SK-N-SH (cell line): ENCODE results near the gene ATP8A2. TPM values are rescaled to one million over a fixed set of nuclear protein-coding genes. Genes with fewer than 3 reads are reported as not detected.

Source experiments
- CTCF ChIA-PET: fragments of 300-600, 350-600 bp; formaldehyde crosslinking; extraction: SDS; loops from one replicate; lab custom pipeline; 2021; lab: Yijun Ruan, JAX
- POLR2A ChIA-PET: fragments of 350-600 bp; sonication (Branson Sonifier 250); formaldehyde crosslinking; extraction: SDS; loops from one replicate; lab custom pipeline; 2020; ENCODE audit warnings: antibody characterized with exemption, inconsistent platforms; lab: Yijun Ruan, JAX
- DNase-seq: peaks from one replicate; pipeline ENCODE4 v3.0.0; 2012
- H2AFZ ChIP-seq: fragments of 200-600 bp; sonication (generic); 2 replicates; pipeline ENCODE4 v1.8.1; 2016; ENCODE audit warnings: antibody characterized with exemption, mild to moderate bottlenecking, low read depth
- H3F3A ChIP-seq: fragments of 200-600 bp; sonication (generic); replicated peaks from 2 replicates; pipeline ENCODE3; 2016; ENCODE audit warnings: antibody characterized with exemption, mild to moderate bottlenecking; ENCODE audit not compliant: insufficient read depth
- H3K27ac ChIP-seq, 2 experiments: fragments of 200-500 bp in 1 of 2; fragments of 200-600 bp in 1 of 2; sonication (Bioruptor generic) in 1 of 2; sonication (generic), shearing (Covaris generic) in 1 of 2; 2 replicates each; pipeline versions ENCODE4 v1.5.1 to v1.6.1; 2014 to 2016; ENCODE audit warnings: low read depth in 2 of 2, inconsistent platforms in 1 of 2, low read length in 1 of 2, mild to moderate bottlenecking in 1 of 2, mixed read lengths in 1 of 2
- H3K27me3 ChIP-seq: fragments of 200-600 bp; sonication (generic), shearing (Covaris generic); 2 replicates; pipeline ENCODE4 v1.6.1; 2016; ENCODE audit warnings: mixed run types; ENCODE audit not compliant: insufficient read depth
- H3K36me3 ChIP-seq, 2 experiments: fragments of 200-500 bp in 1 of 2; fragments of 200-600 bp in 1 of 2; sonication (Bioruptor generic) in 1 of 2; sonication (generic) in 1 of 2; replicated peaks in 1 of 2; 2 replicates each; pipeline versions ENCODE3 to v1.5.1; 2014 to 2016; ENCODE audit warnings: low read length in 1 of 2, mild to moderate bottlenecking in 1 of 2; ENCODE audit not compliant: insufficient read depth in 2 of 2, control insufficient read depth in 1 of 2
- H3K4me1 ChIP-seq, 2 experiments: fragments of 200-500 bp in 1 of 2; fragments of 200-600 bp in 1 of 2; sonication (Bioruptor generic) in 1 of 2; sonication (generic), shearing (Covaris generic) in 1 of 2; 2 replicates each; pipeline versions ENCODE4 v1.5.1 to v1.6.1; 2014 to 2016; ENCODE audit warnings: low read depth in 1 of 2, low read length in 1 of 2, mixed run types in 1 of 2; ENCODE audit not compliant: insufficient read depth in 2 of 2, control insufficient read depth in 1 of 2
- H3K4me2 ChIP-seq: fragments of 200-600 bp; sonication (generic), shearing (Covaris generic); 2 replicates; pipeline ENCODE4 v1.6.1; 2017; ENCODE audit warnings: mixed run types
- H3K4me3 ChIP-seq, 2 experiments: fragments of 200-500 bp in 1 of 2; fragments of 200-600 bp in 1 of 2; sonication (Bioruptor generic) in 1 of 2; sonication (generic), shearing (Covaris generic) in 1 of 2; 2 replicates each; pipeline versions ENCODE4 v1.5.1 to v1.8.1; 2014 to 2016; ENCODE audit warnings: low read depth in 2 of 2, inconsistent platforms in 1 of 2, low read length in 1 of 2, mild to moderate bottlenecking in 1 of 2, mixed read lengths in 1 of 2, moderate library complexity in 1 of 2
- H3K79me2 ChIP-seq: fragments of 200-600 bp; sonication (generic); 2 replicates; pipeline ENCODE4 v1.8.1; 2017; ENCODE audit warnings: mild to moderate bottlenecking; ENCODE audit not compliant: insufficient read depth
- H3K9ac ChIP-seq: fragments of 200-600 bp; sonication (generic); 2 replicates; pipeline ENCODE4 v1.6.1; 2017; ENCODE audit warnings: mixed run types
- H3K9me2 ChIP-seq: fragments of 200-600 bp; sonication (generic); 2 replicates; pipeline ENCODE4 v1.6.1; 2017; ENCODE audit warnings: mixed run types
- H3K9me3 ChIP-seq: fragments of 200-600 bp; sonication (generic); 2 replicates; pipeline ENCODE4 v1.6.1; 2017; ENCODE audit warnings: mixed run types, mild to moderate bottlenecking, moderate library complexity
- H4K20me1 ChIP-seq: fragments of 200-600 bp; sonication (generic); 2 replicates; pipeline ENCODE4 v1.6.1; 2017; ENCODE audit warnings: mild to moderate bottlenecking, mixed run types; ENCODE audit not compliant: insufficient read depth
- CTCF ChIP-seq: fragments of 200-600 bp; sonication (generic); IDR thresholded peaks from 2 replicates; pipeline ENCODE4 v1.6.1; 2017; ENCODE audit warnings: antibody characterized with exemption, mild to moderate bottlenecking, moderate library complexity
- EZH2phosphoT487 ChIP-seq: fragments of 200-600 bp; sonication (generic); IDR thresholded peaks from 2 replicates; pipeline ENCODE4 v1.6.1; 2017; ENCODE audit warnings: low read depth, mixed run types, mild to moderate bottlenecking, antibody characterized with exemption, moderate library complexity, borderline replicate concordance
- FOSL2 ChIP-seq: IDR thresholded peaks from 2 replicates; pipeline ENCODE4 v1.4.0; 2012; ENCODE audit warnings: low read depth, mild to moderate bottlenecking, moderate library complexity, borderline replicate concordance
- GABPA ChIP-seq: IDR thresholded peaks from 2 replicates; pipeline ENCODE4 v1.4.0; 2012; ENCODE audit warnings: low read depth, mild to moderate bottlenecking
- IRF3 ChIP-seq: fragments of 150-350 bp; IDR thresholded peaks from 2 replicates; pipeline ENCODE4 v1.6.1; 2016; ENCODE audit warnings: mild to moderate bottlenecking, low read depth, low read length
- JUND ChIP-seq: IDR thresholded peaks from 2 replicates; pipeline ENCODE4 v1.4.0; 2012
- MAX ChIP-seq: IDR thresholded peaks from 2 replicates; pipeline ENCODE4 v1.4.0; 2012; ENCODE audit warnings: low read depth
- MEF2A ChIP-seq: IDR thresholded peaks from 2 replicates; pipeline ENCODE4 v1.4.0; 2012; ENCODE audit warnings: low read depth, borderline replicate concordance
- MXI1 ChIP-seq: IDR thresholded peaks from 2 replicates; pipeline ENCODE4 v1.6.1; 2012; ENCODE audit warnings: mild to moderate bottlenecking, low read depth, low read length, improper control_type of control experiment
- NFIC ChIP-seq: IDR thresholded peaks from 2 replicates; pipeline ENCODE4 v1.4.0; 2012; ENCODE audit warnings: borderline replicate concordance
- NRF1 ChIP-seq: IDR thresholded peaks from 2 replicates; pipeline ENCODE4 v1.6.1; 2012; ENCODE audit warnings: low read depth, mild to moderate bottlenecking, low read length
- PBX3 ChIP-seq: IDR thresholded peaks from 2 replicates; pipeline ENCODE4; 2012
- POLR2AphosphoS5 ChIP-seq: IDR thresholded peaks from 2 replicates; pipeline ENCODE4 v1.6.1; 2012; ENCODE audit warnings: low read depth, low read length
- RAD21 ChIP-seq: IDR thresholded peaks from 2 replicates; pipeline ENCODE4 v1.6.1; 2012; ENCODE audit warnings: mild to moderate bottlenecking, low read length
- RCOR1 ChIP-seq: fragments of 150-350 bp; IDR thresholded peaks from 2 replicates; pipeline ENCODE4 v1.6.1; 2017; ENCODE audit warnings: antibody characterized with exemption, low read length
- RXRA ChIP-seq: IDR thresholded peaks from 2 replicates; pipeline ENCODE4 v1.4.0; 2012; ENCODE audit warnings: low read depth, mild to moderate bottlenecking, borderline replicate concordance
- SMC3 ChIP-seq: IDR thresholded peaks from 2 replicates; pipeline ENCODE4 v1.6.1; 2012; ENCODE audit warnings: low read depth, low read length, improper control_type of control experiment
- TCF12 ChIP-seq: IDR thresholded peaks from 2 replicates; pipeline ENCODE4 v1.4.0; 2012
- TEAD4 ChIP-seq: IDR thresholded peaks from 2 replicates; pipeline ENCODE4 v1.4.0; 2012; ENCODE audit warnings: mild to moderate bottlenecking, borderline replicate concordance; ENCODE audit not compliant: insufficient read depth
- ZBTB33 ChIP-seq: IDR thresholded peaks from 2 replicates; pipeline ENCODE4 v1.4.0; 2012; ENCODE audit warnings: low read depth, borderline replicate concordance
- WGBS: methylation state at CpG from one replicate; pipeline ENCODE4 v1.1.6; 2017; ENCODE audit warnings: low lambda C conversion rate; 5-methylcytosine and 5-hydroxymethylcytosine counted together
- polyA plus RNA-seq, 3 experiments: library from polyadenylated mRNA; depleted of rRNA; stranded (reverse); fragments of >200 nt; gene quantifications; 2 replicates each; pipeline ENCODE4 v1.2.3, GENCODE V29; 2012

ATP8A2 gene
- polyA plus RNA-seq, 1 of the 3 experiments (the other 2 are of a cell fraction): 0.02 TPM

- POLR2A ChIA-PET: no interaction called here
- no peak for TF ChIP-seq RXRA
- TF ChIP-seq SMC3: no peak
- TF ChIP-seq RCOR1: no peak
- no peak for TF ChIP-seq IRF3
- TF ChIP-seq NFIC: no peak
- TF ChIP-seq POLR2AphosphoS5: no peak
- no peak for TF ChIP-seq RAD21
- no peak for TF ChIP-seq PBX3
- DNase-seq: no peak
- Histone ChIP-seq H3K4me3 (no peak overlapping the region), H3K9ac (no peak overlapping the region), H4K20me1 (no peaks in the 10 kb centered on the region), H3K79me2 (no peaks in the 10 kb centered on the region), H3K36me3 (no peaks in the 10 kb centered on the region), H3K9me3 (no peaks in the 10 kb centered on the region), H3K27me3 (no peaks in the 10 kb centered on the region), H3K27ac (no peak overlapping the region), H3K4me1 (no peaks in the 10 kb centered on the region), H2AFZ (no peak overlapping the region), H3F3A (no peaks in the 10 kb centered on the region), H3K4me2 (no peak overlapping the region), H3K9me2 (no peaks in the 10 kb centered on the region)
- CTCF ChIA-PET: no interaction called here
- 8% methylated on average over 1 of the region's 1 CpG for WGBS
Measured at GRCh38 chr13:25864936-25865335, 493.2 kb downstream of the ATP8A2 start.

- POLR2A ChIA-PET: no interaction called here
- Histone ChIP-seq H3K4me1 (no peaks in the 10 kb centered on the region), H3K9me2 (no peaks in the 10 kb centered on the region), H3K9me3 (no peaks in the 10 kb centered on the region), H3K79me2 (no peaks in the 10 kb centered on the region), H2AFZ (no peak overlapping the region), H3K4me2 (no peak overlapping the region), H3K36me3 (no peaks in the 10 kb centered on the region), H3K27me3 (no peaks in the 10 kb centered on the region), H4K20me1 (no peaks in the 10 kb centered on the region), H3F3A (no peaks in the 10 kb centered on the region), H3K27ac (no peak overlapping the region), H3K9ac (no peak overlapping the region), H3K4me3 (no peak overlapping the region)
- no peak for DNase-seq
- no peak for TF ChIP-seq EZH2phosphoT487
- TF ChIP-seq MAX: no peak
- no peak for TF ChIP-seq ZBTB33
- no peak for TF ChIP-seq MXI1
- TF ChIP-seq SMC3: no peak
- no peak for TF ChIP-seq NRF1
- TF ChIP-seq FOSL2: no peak
- no peak for TF ChIP-seq PBX3
- TF ChIP-seq RXRA: no peak
- TF ChIP-seq MEF2A: no peak
- TF ChIP-seq TEAD4: no peak
- no peak for TF ChIP-seq RCOR1
- TF ChIP-seq TCF12: no peak
- TF ChIP-seq RAD21: no peak
- TF ChIP-seq GABPA: no peak
- no peak for TF ChIP-seq JUND
- TF ChIP-seq POLR2AphosphoS5: no peak
- no peak for TF ChIP-seq CTCF
- CTCF ChIA-PET: no interaction called here
- WGBS: 6% methylated on average over 2 of the region's 2 CpGs
Measured at GRCh38 chr13:25865391-25865790, 493.6 kb downstream of the ATP8A2 start.
